Liver (tissue), 3 donors: ENCODE measurements around the gene DAND5.

Source experiments
- EGR1 ChIP-seq, 2 donors: IDR thresholded peaks; 2 replicates each; pipeline ENCODE4 v1.6.1; 2016 to 2018; ENCODE audit warnings: antibody characterized with exemption in 2 of 2, low read depth in 2 of 2
- JUND ChIP-seq, 2 donors: IDR thresholded peaks; 2 replicates each; pipeline ENCODE4 v1.6.1; 2016; ENCODE audit warnings: antibody characterized with exemption in 2 of 2
- NR2F2 ChIP-seq: IDR thresholded peaks from 2 replicates; pipeline ENCODE4 v1.6.1; 2016; ENCODE audit warnings: antibody characterized with exemption
- RXRA ChIP-seq, 2 donors: IDR thresholded peaks; 2 replicates each; pipeline ENCODE4 v1.6.1; 2017 to 2018; ENCODE audit warnings: antibody characterized with exemption in 2 of 2, mild to moderate bottlenecking in 1 of 2
- SP1 ChIP-seq: IDR thresholded peaks from 2 replicates; pipeline ENCODE4 v1.6.1; 2018; ENCODE audit warnings: antibody characterized with exemption, mild to moderate bottlenecking
- YY1 ChIP-seq: IDR thresholded peaks from 2 replicates; pipeline ENCODE4 v1.6.1; 2016; ENCODE audit warnings: antibody characterized with exemption, mild to moderate bottlenecking
- TF ChIP-seq, protein P1 (sequence below): fragments of 150-350 bp; IDR thresholded peaks from 2 replicates; pipeline ENCODE4 v1.5.1; 2017; ENCODE audit warnings: improper control_type of control experiment, low read depth, low read length; ENCODE audit not compliant: missing input control
- TF ChIP-seq, protein P2 (sequence below): IDR thresholded peaks from 2 replicates; pipeline ENCODE4 v1.6.1; 2016; ENCODE audit warnings: antibody characterized with exemption, mild to moderate bottlenecking
- TF ChIP-seq, protein P3 (sequence below): IDR thresholded peaks from 2 replicates; pipeline ENCODE4 v1.6.1; 2016; ENCODE audit warnings: antibody characterized with exemption
- donor health status: healthy.
- donor health status: healthy.

GRCh38 chr19:12979974-12980373 lies 10.6 kb downstream of the DAND5 start:
- TF ChIP-seq RXRA (IDR thresholded peaks at IDR 0.05): no peak
- no peak for TF ChIP-seq SP1
- TF ChIP-seq, protein P1, sequence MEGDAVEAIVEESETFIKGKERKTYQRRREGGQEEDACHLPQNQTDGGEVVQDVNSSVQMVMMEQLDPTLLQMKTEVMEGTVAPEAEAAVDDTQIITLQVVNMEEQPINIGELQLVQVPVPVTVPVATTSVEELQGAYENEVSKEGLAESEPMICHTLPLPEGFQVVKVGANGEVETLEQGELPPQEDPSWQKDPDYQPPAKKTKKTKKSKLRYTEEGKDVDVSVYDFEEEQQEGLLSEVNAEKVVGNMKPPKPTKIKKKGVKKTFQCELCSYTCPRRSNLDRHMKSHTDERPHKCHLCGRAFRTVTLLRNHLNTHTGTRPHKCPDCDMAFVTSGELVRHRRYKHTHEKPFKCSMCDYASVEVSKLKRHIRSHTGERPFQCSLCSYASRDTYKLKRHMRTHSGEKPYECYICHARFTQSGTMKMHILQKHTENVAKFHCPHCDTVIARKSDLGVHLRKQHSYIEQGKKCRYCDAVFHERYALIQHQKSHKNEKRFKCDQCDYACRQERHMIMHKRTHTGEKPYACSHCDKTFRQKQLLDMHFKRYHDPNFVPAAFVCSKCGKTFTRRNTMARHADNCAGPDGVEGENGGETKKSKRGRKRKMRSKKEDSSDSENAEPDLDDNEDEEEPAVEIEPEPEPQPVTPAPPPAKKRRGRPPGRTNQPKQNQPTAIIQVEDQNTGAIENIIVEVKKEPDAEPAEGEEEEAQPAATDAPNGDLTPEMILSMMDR: no peak
- TF ChIP-seq YY1: no peak
- TF ChIP-seq EGR1 (IDR thresholded peaks at IDR 0.05; ENCODE audit: low read depth in 2 of 2): no peak
- TF ChIP-seq, protein P2, sequence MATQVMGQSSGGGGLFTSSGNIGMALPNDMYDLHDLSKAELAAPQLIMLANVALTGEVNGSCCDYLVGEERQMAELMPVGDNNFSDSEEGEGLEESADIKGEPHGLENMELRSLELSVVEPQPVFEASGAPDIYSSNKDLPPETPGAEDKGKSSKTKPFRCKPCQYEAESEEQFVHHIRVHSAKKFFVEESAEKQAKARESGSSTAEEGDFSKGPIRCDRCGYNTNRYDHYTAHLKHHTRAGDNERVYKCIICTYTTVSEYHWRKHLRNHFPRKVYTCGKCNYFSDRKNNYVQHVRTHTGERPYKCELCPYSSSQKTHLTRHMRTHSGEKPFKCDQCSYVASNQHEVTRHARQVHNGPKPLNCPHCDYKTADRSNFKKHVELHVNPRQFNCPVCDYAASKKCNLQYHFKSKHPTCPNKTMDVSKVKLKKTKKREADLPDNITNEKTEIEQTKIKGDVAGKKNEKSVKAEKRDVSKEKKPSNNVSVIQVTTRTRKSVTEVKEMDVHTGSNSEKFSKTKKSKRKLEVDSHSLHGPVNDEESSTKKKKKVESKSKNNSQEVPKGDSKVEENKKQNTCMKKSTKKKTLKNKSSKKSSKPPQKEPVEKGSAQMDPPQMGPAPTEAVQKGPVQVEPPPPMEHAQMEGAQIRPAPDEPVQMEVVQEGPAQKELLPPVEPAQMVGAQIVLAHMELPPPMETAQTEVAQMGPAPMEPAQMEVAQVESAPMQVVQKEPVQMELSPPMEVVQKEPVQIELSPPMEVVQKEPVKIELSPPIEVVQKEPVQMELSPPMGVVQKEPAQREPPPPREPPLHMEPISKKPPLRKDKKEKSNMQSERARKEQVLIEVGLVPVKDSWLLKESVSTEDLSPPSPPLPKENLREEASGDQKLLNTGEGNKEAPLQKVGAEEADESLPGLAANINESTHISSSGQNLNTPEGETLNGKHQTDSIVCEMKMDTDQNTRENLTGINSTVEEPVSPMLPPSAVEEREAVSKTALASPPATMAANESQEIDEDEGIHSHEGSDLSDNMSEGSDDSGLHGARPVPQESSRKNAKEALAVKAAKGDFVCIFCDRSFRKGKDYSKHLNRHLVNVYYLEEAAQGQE: no peak
- TF ChIP-seq, protein P3, sequence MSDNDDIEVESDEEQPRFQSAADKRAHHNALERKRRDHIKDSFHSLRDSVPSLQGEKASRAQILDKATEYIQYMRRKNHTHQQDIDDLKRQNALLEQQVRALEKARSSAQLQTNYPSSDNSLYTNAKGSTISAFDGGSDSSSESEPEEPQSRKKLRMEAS: no peak
- TF ChIP-seq NR2F2: no peak
- TF ChIP-seq JUND (IDR thresholded peaks at IDR 0.05): no peak
